ENCODE data around the gene PPP1R13B. TPM values are rescaled to one million over a fixed set of nuclear protein-coding genes. Genes with fewer than 3 reads are reported as not detected.

Gene PPP1R13B
- polyA plus RNA-seq, 1 donor (not counting 4 experiments of a cell fraction or from before 2014, with no cell fraction given) = 7.7 TPM

GRCh38 chr14:103882503-103883262 is 35.3 kb upstream of the PPP1R13B start:
- Histone ChIP-seq H3K27me3 (ENCODE audit: control insufficient read depth, extremely low read depth, insufficient read depth, low read length) (peaks cover 21% of the 10 kb centered on the region), H3K9me3 (ENCODE audit: control insufficient read depth, low read depth, low read length) (no peaks in the 10 kb centered on the region), H3K4me3 (ENCODE audit: control insufficient read depth in 2 of 3, extremely low read depth in 1 of 3, insufficient read depth in 2 of 3, low read depth in 1 of 3, low read length in 3 of 3) (no peak overlapping the region), H3K27ac (ENCODE audit: control insufficient read depth, insufficient read depth, low read length) (no peak overlapping the region), H4K20me1 (ENCODE audit: control insufficient read depth, extremely low read depth, insufficient read depth, low read length) (no peaks in the 10 kb centered on the region), H2AFZ (ENCODE audit: control insufficient read depth, low read length) (no peak overlapping the region), H3K9ac (ENCODE audit: control insufficient read depth, extremely low read depth, insufficient read depth, low read length) (no peak overlapping the region), H3K9me1 (ENCODE audit: control insufficient read depth, extremely low read depth, insufficient read depth, low read length) (no peaks in the 10 kb centered on the region), H3K36me3 (ENCODE audit: control insufficient read depth in 2 of 2, extremely low read depth in 1 of 2, insufficient read depth in 2 of 2, low read length in 2 of 2) (no peaks in the 10 kb centered on the region), H3K4me2 (ENCODE audit: control insufficient read depth, extremely low read depth, insufficient read depth, low read depth, low read length) (no peak overlapping the region), H3K4me1 (ENCODE audit: control insufficient read depth, extremely low read depth, insufficient read depth, low read length) (peaks cover 11% of the 10 kb centered on the region), H3K79me2 (ENCODE audit: control insufficient read depth, insufficient read depth, low read length) (no peaks in the 10 kb centered on the region)
- DNase-seq (ENCODE audit: low read depth, low spot score) (no peak), FAIRE-seq (no peak)
- dilution Hi-C loops (cut with MboI; ENCODE audit: extremely low pct_ligation_motif_present, low sequenced_read_pairs) = no loop called here
- TF ChIP-seq EZH2 (IDR thresholded peaks at IDR 0.05; ENCODE audit: low read length) (no peak), CTCF (optimal IDR thresholded peaks at IDR 0.05 in 1 of 3, IDR thresholded peaks at IDR 0.05 in 1 of 3, conservative IDR thresholded peaks at IDR 0.05 in 1 of 3; ENCODE audit: extremely low read depth in 1 of 3, insufficient read depth in 2 of 3, low read length in 3 of 3) (no peak)

GRCh38 chr14:103881268-103882201 is 34.2 kb upstream of the PPP1R13B start:
- Histone ChIP-seq H3K9ac (ENCODE audit: control insufficient read depth, extremely low read depth, insufficient read depth, low read length) (no peak overlapping the region), H4K20me1 (ENCODE audit: control insufficient read depth, extremely low read depth, insufficient read depth, low read length) (no peaks in the 10 kb centered on the region), H2AFZ (ENCODE audit: control insufficient read depth, low read length) (no peak overlapping the region), H3K9me1 (ENCODE audit: control insufficient read depth, extremely low read depth, insufficient read depth, low read length) (no peaks in the 10 kb centered on the region), H3K27me3 (ENCODE audit: control insufficient read depth, extremely low read depth, insufficient read depth, low read length) (peaks cover 14% of the 10 kb centered on the region), H3K9me3 (ENCODE audit: control insufficient read depth, low read depth, low read length) (no peaks in the 10 kb centered on the region), H3K79me2 (ENCODE audit: control insufficient read depth, insufficient read depth, low read length) (no peaks in the 10 kb centered on the region), H3K27ac (ENCODE audit: control insufficient read depth, insufficient read depth, low read length) (no peak overlapping the region), H3K36me3 (ENCODE audit: control insufficient read depth in 2 of 2, extremely low read depth in 1 of 2, insufficient read depth in 2 of 2, low read length in 2 of 2) (no peaks in the 10 kb centered on the region), H3K4me3 (ENCODE audit: control insufficient read depth in 2 of 3, extremely low read depth in 1 of 3, insufficient read depth in 2 of 3, low read depth in 1 of 3, low read length in 3 of 3) (no peak overlapping the region), H3K4me1 (ENCODE audit: control insufficient read depth, extremely low read depth, insufficient read depth, low read length) (peaks cover 11% of the 10 kb centered on the region), H3K4me2 (ENCODE audit: control insufficient read depth, extremely low read depth, insufficient read depth, low read depth, low read length) (no peak overlapping the region)
- dilution Hi-C loops (cut with MboI; ENCODE audit: extremely low pct_ligation_motif_present, low sequenced_read_pairs) = no loop called here
- no peak for FAIRE-seq
- DNase-seq (ENCODE audit: low read depth, low spot score) = no peak
- no peak for TF ChIP-seq CTCF (optimal IDR thresholded peaks at IDR 0.05 in 1 of 3, IDR thresholded peaks at IDR 0.05 in 1 of 3, conservative IDR thresholded peaks at IDR 0.05 in 1 of 3; ENCODE audit: extremely low read depth in 1 of 3, insufficient read depth in 2 of 3, low read length in 3 of 3)
